HepG2 (cell line): ENCODE measurements around the gene GRIN2D. TPM values are rescaled to one million over a fixed set of nuclear protein-coding genes. Genes with fewer than 3 reads are reported as not detected.

Experiments used
- ATF7 ChIP-seq, 2 experiments: fragments of 450-650 bp in 1 of 2; sonication (generic) in 1 of 2; formaldehyde crosslinking in 1 of 2; IDR thresholded peaks; 2 replicates each; pipeline versions ENCODE4 v1.4.0 to v1.6.1; 2016 to 2020; ENCODE audit warnings: antibody characterized with exemption in 1 of 2, mild to moderate bottlenecking in 1 of 2, missing genetic modification reagents in 1 of 2
- GABPB1 ChIP-seq: IDR thresholded peaks from 2 replicates; pipeline ENCODE4 v1.6.1; 2016; ENCODE audit warnings: mild to moderate bottlenecking, missing genetic modification reagents, moderate library complexity, missing compliant biosample characterization
- GZF1 ChIP-seq: sonication (generic); formaldehyde crosslinking; IDR thresholded peaks from 2 replicates; pipeline ENCODE4 v1.5.1; 2020; ENCODE audit warnings: mild to moderate bottlenecking, missing genetic modification reagents
- MED13 ChIP-seq: sonication (generic); formaldehyde crosslinking; IDR thresholded peaks from 2 replicates; pipeline ENCODE4 v1.5.0; 2020; ENCODE audit warnings: missing genetic modification reagents
- MYC ChIP-seq: sonication (generic); formaldehyde crosslinking; IDR thresholded peaks from 2 replicates; pipeline ENCODE4 v1.9.0; 2021; ENCODE audit warnings: missing genetic modification reagents, borderline replicate concordance
- NFIC ChIP-seq: IDR thresholded peaks from 2 replicates; pipeline ENCODE4 v1.6.1; 2012; ENCODE audit warnings: mild to moderate bottlenecking, low read length, inconsistent platforms
- PPARG ChIP-seq: conservative IDR thresholded peaks from 2 replicates; pipeline ENCODE4 v1.6.1; 2016; ENCODE audit warnings: missing biosample characterization, missing genetic modification reagents
- SAP130 ChIP-seq: IDR thresholded peaks from 2 replicates; pipeline ENCODE4 v1.6.1; 2016; ENCODE audit warnings: low read depth
- THAP11 ChIP-seq: IDR thresholded peaks from 2 replicates; pipeline ENCODE4 v1.6.1; 2016; ENCODE audit warnings: missing biosample characterization, missing genetic modification reagents
- ZBTB42 ChIP-seq: sonication (generic); formaldehyde crosslinking; IDR thresholded peaks from 2 replicates; pipeline ENCODE4 v1.5.0; 2020; ENCODE audit warnings: mild to moderate bottlenecking, missing genetic modification reagents
- ZNF263 ChIP-seq: sonication (generic); formaldehyde crosslinking; IDR thresholded peaks from 2 replicates; pipeline ENCODE4 v1.4.0; 2020; ENCODE audit warnings: missing genetic modification reagents
- ZNF451 ChIP-seq: sonication (generic); formaldehyde crosslinking; IDR thresholded peaks from 2 replicates; pipeline ENCODE4 v1.5.0; 2020; ENCODE audit warnings: mild to moderate bottlenecking, missing genetic modification reagents
- ZNF737 ChIP-seq: sonication (generic); formaldehyde crosslinking; IDR thresholded peaks from 2 replicates; pipeline ENCODE4 v1.5.0; 2020; ENCODE audit warnings: missing genetic modification reagents, mild to moderate bottlenecking, borderline replicate concordance
- ZNF776 ChIP-seq: sonication (generic); formaldehyde crosslinking; IDR thresholded peaks from 2 replicates; pipeline ENCODE4 v1.4.0; 2020; ENCODE audit warnings: mild to moderate bottlenecking, missing genetic modification reagents
- ZSCAN20 ChIP-seq: sonication (generic); formaldehyde crosslinking; IDR thresholded peaks from 2 replicates; pipeline ENCODE4 v1.4.0; 2020; ENCODE audit warnings: missing genetic modification reagents, mild to moderate bottlenecking, borderline replicate concordance
- ZSCAN25 ChIP-seq: sonication (generic); formaldehyde crosslinking; IDR thresholded peaks from 2 replicates; pipeline ENCODE4 v1.8.0; 2022; ENCODE audit warnings: mild to moderate bottlenecking, missing genetic modification reagents
- polyA plus RNA-seq, 8 experiments: library from polyadenylated mRNA; depleted of rRNA in 3 of 8; stranded (reverse) in 7 of 8; unstranded in 1 of 8; fragments of >200 nt; fragmentation: Illumina TruSeq in 4 of 8; extraction: Trizol in 4 of 8; gene quantifications; 2 replicates each; pipeline versions ENCODE4 v1.2.1 to v1.2.3, GENCODE V29; 2011 to 2016; ENCODE audit warnings: low read depth in 4 of 8, missing spikeins in 1 of 8, mixed read lengths in 1 of 8; ENCODE audit not compliant: insufficient read depth in 1 of 8
- total RNA-seq, 5 experiments: library from RNA; depleted of rRNA; stranded (reverse); fragments of >200 nt; fragmentation: Illumina TruSeq; extraction: Trizol; gene quantifications; 2 replicates each; pipeline ENCODE4 v1.2.3, GENCODE V29; 2016; ENCODE audit warnings: low read depth in 1 of 5
- TF ChIP-seq, protein P1 (sequence below): sonication (generic); formaldehyde crosslinking; conservative IDR thresholded peaks from 2 replicates; pipeline ENCODE4 v1.4.0; 2020; ENCODE audit warnings: mild to moderate bottlenecking, missing genetic modification reagents, moderate library complexity
- TF ChIP-seq, protein P2 (sequence below): sonication (generic); formaldehyde crosslinking; IDR thresholded peaks from 2 replicates; pipeline ENCODE4 v1.8.1; 2023; ENCODE audit warnings: mild to moderate bottlenecking, inconsistent platforms, moderate library complexity, missing genetic modification reagents, borderline replicate concordance
- TF ChIP-seq, protein P3 (sequence below): IDR thresholded peaks from 2 replicates; pipeline ENCODE4 v1.6.1; 2012; ENCODE audit warnings: inconsistent platforms
- TF ChIP-seq, protein P4 (sequence below): sonication (generic); formaldehyde crosslinking; IDR thresholded peaks from 2 replicates; pipeline ENCODE4 v1.4.0; 2020; ENCODE audit warnings: missing genetic modification reagents, borderline replicate concordance
- TF ChIP-seq, protein P5 (sequence below): sonication (generic); formaldehyde crosslinking; IDR thresholded peaks from 2 replicates; pipeline ENCODE4 v1.5.0; 2020; ENCODE audit warnings: missing genetic modification reagents, mild to moderate bottlenecking, borderline replicate concordance

GRIN2D gene
- total and polyA plus RNA-seq, 2 of the 13 experiments (the other 11 are each of a cell fraction or from before 2014, with no cell fraction given) = 0.02 to 0.13 TPM

DNA sequence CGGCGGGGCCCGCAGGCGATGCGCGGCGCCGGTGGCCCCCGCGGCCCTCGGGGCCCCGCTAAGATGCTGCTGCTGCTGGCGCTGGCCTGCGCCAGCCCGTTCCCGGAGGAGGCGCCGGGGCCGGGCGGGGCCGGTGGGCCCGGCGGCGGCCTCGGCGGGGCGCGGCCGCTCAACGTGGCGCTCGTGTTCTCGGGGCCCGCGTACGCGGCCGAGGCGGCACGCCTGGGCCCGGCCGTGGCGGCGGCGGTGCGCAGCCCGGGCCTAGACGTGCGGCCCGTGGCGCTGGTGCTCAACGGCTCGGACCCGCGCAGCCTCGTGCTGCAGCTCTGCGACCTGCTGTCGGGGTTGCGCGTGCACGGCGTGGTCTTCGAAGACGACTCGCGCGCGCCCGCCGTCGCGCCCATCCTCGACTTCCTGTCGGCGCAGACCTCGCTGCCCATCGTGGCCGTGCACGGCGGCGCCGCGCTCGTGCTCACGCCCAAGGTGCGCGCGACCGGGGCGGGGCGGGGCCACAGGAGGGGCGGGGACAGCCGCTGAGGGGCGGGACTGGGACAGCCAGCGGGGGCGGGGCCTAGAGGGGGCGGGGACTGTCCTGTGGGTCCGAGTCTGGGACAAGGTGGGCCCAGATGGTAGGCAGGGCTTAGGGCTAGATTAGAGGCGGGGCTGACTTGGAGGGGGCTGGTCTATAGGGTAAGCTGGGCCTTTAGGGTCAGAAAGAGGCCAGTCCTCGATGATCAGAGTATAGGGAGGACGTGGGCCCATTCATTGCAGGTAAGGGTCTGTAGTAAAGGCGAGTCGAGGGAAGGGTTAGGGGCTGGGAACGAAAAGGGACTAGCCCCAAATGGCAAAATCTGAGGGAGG, 5.1 kb downstream of the GRIN2D start (continued):
- TF ChIP-seq, protein P1, sequence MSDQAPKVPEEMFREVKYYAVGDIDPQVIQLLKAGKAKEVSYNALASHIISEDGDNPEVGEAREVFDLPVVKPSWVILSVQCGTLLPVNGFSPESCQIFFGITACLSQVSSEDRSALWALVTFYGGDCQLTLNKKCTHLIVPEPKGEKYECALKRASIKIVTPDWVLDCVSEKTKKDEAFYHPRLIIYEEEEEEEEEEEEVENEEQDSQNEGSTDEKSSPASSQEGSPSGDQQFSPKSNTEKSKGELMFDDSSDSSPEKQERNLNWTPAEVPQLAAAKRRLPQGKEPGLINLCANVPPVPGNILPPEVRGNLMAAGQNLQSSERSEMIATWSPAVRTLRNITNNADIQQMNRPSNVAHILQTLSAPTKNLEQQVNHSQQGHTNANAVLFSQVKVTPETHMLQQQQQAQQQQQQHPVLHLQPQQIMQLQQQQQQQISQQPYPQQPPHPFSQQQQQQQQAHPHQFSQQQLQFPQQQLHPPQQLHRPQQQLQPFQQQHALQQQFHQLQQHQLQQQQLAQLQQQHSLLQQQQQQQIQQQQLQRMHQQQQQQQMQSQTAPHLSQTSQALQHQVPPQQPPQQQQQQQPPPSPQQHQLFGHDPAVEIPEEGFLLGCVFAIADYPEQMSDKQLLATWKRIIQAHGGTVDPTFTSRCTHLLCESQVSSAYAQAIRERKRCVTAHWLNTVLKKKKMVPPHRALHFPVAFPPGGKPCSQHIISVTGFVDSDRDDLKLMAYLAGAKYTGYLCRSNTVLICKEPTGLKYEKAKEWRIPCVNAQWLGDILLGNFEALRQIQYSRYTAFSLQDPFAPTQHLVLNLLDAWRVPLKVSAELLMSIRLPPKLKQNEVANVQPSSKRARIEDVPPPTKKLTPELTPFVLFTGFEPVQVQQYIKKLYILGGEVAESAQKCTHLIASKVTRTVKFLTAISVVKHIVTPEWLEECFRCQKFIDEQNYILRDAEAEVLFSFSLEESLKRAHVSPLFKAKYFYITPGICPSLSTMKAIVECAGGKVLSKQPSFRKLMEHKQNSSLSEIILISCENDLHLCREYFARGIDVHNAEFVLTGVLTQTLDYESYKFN = no peak
- TF ChIP-seq, protein P2, sequence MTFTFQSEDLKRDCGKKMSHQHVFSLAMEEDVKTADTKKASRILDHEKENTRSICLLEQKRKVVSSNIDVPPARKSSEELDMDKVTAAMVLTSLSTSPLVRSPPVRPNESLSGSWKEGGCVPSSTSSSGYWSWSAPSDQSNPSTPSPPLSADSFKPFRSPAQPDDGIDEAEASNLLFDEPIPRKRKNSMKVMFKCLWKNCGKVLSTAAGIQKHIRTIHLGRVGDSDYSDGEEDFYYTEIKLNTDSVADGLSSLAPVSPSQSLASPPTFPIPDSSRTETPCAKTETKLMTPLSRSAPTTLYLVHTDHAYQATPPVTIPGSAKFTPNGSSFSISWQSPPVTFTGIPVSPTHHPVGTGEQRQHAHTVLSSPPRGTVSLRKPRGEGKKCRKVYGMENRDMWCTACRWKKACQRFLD (CRISPR knock-in tag) = no peak
- no peak for TF ChIP-seq NFIC
- no peak for TF ChIP-seq PPARG (CRISPR knock-in tag)
- no peak for TF ChIP-seq ZBTB42 (CRISPR knock-in tag)
- TF ChIP-seq, protein P3, sequence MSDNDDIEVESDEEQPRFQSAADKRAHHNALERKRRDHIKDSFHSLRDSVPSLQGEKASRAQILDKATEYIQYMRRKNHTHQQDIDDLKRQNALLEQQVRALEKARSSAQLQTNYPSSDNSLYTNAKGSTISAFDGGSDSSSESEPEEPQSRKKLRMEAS = peak; percentile 86
- peak; percentile 48; the same call in 1 of the 2 replicates for TF ChIP-seq SAP130
- no peak for TF ChIP-seq ZNF737 (CRISPR knock-in tag)
- TF ChIP-seq ATF7 (IDR thresholded peaks at IDR 0.05) = no peak
- TF ChIP-seq ATF7 (CRISPR knock-in tag; IDR thresholded peaks at IDR 0.05) = no peak
- no peak for TF ChIP-seq ZNF451 (CRISPR knock-in tag)
- TF ChIP-seq GZF1 = no peak
- TF ChIP-seq ZSCAN20 (CRISPR knock-in tag) = no peak
- no peak; the same call in 1 of the 2 replicates for TF ChIP-seq ZNF776 (CRISPR knock-in tag)
- peak; percentile 63; the same call in 1 of the 2 replicates for TF ChIP-seq MYC (CRISPR knock-in tag)
- TF ChIP-seq, protein P4, sequence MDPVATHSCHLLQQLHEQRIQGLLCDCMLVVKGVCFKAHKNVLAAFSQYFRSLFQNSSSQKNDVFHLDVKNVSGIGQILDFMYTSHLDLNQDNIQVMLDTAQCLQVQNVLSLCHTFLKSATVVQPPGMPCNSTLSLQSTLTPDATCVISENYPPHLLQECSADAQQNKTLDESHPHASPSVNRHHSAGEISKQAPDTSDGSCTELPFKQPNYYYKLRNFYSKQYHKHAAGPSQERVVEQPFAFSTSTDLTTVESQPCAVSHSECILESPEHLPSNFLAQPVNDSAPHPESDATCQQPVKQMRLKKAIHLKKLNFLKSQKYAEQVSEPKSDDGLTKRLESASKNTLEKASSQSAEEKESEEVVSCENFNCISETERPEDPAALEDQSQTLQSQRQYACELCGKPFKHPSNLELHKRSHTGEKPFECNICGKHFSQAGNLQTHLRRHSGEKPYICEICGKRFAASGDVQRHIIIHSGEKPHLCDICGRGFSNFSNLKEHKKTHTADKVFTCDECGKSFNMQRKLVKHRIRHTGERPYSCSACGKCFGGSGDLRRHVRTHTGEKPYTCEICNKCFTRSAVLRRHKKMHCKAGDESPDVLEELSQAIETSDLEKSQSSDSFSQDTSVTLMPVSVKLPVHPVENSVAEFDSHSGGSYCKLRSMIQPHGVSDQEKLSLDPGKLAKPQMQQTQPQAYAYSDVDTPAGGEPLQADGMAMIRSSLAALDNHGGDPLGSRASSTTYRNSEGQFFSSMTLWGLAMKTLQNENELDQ = no peak
- peak; percentile 55; the same call in 1 of the 2 replicates for TF ChIP-seq THAP11
- no peak for TF ChIP-seq ZNF263 (CRISPR knock-in tag)
- no peak for TF ChIP-seq ZSCAN25 (CRISPR knock-in tag)
- TF ChIP-seq MED13 (CRISPR knock-in tag) = no peak
- TF ChIP-seq, protein P5, sequence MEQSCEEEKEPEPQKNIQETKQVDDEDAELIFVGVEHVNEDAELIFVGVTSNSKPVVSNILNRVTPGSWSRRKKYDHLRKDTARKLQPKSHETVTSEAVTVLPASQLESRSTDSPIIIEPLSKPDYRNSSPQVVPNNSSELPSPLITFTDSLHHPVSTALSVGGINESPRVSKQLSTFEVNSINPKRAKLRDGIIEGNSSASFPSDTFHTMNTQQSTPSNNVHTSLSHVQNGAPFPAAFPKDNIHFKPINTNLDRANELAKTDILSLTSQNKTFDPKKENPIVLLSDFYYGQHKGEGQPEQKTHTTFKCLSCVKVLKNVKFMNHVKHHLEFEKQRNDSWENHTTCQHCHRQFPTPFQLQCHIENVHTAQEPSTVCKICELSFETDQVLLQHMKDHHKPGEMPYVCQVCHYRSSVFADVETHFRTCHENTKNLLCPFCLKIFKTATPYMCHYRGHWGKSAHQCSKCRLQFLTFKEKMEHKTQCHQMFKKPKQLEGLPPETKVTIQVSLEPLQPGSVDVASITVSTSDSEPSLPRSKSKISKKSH (CRISPR knock-in tag) = no peak
- peak; percentile 78 for TF ChIP-seq GABPB1
